GM23338 (cell line): ENCODE measurements around the gene CITED4. TPM values are rescaled to one million over a fixed set of nuclear protein-coding genes. Genes with fewer than 3 reads are reported as not detected.

ENCODE experiments used
- ATAC-seq: fragments of 200-7000 bp; cut with Tn5 transposase; 3 replicates; pipeline ENCODE4 v1.9.1; 2020
- DNase-seq: peaks from one replicate; pipeline ENCODE4 v3.0.0-alpha.2; 2015; ENCODE audit warnings: low spot score
- H2AFZ ChIP-seq: fragments of 200-600 bp; sonication (generic); 2 replicates; pipeline ENCODE4 v1.8.0; 2016; ENCODE audit warnings: antibody characterized with exemption, mild to moderate bottlenecking, moderate library complexity
- H3F3A ChIP-seq: fragments of 200-600 bp; sonication (generic); replicated peaks from 2 replicates; pipeline ENCODE4 v1.8.0; 2017; ENCODE audit warnings: antibody characterized with exemption, mixed run types, low read depth
- H3K27ac ChIP-seq: fragments of 200-600 bp; sonication (generic); 2 replicates; pipeline ENCODE4 v1.6.1; 2016; ENCODE audit warnings: low read depth
- H3K27me3 ChIP-seq: fragments of 200-600 bp; sonication (generic); 2 replicates; pipeline ENCODE4 v1.8.0; 2016; ENCODE audit warnings: mild to moderate bottlenecking, mixed run types, moderate library complexity; ENCODE audit not compliant: insufficient read depth
- H3K36me3 ChIP-seq: fragments of 200-600 bp; sonication (generic); 2 replicates; pipeline ENCODE4 v1.8.0; 2016; ENCODE audit warnings: mild to moderate bottlenecking; ENCODE audit not compliant: insufficient read depth
- H3K4me1 ChIP-seq: fragments of 200-600 bp; sonication (generic); 2 replicates; pipeline ENCODE4 v1.8.0; 2016; ENCODE audit warnings: mild to moderate bottlenecking, moderate library complexity; ENCODE audit not compliant: insufficient read depth
- H3K4me2 ChIP-seq: fragments of 200-600 bp; sonication (generic); 2 replicates; pipeline ENCODE4 v1.7.1; 2017; ENCODE audit warnings: mixed run types
- H3K4me3 ChIP-seq: fragments of 200-600 bp; sonication (generic); 2 replicates; pipeline ENCODE4 v1.6.1; 2016; ENCODE audit warnings: mixed run types
- H3K79me2 ChIP-seq: fragments of 200-600 bp; sonication (generic); replicated peaks from 2 replicates; pipeline ENCODE4 v1.8.0; 2017; ENCODE audit warnings: mild to moderate bottlenecking; ENCODE audit not compliant: insufficient read depth
- H3K9me2 ChIP-seq: fragments of 200-600 bp; sonication (generic); 2 replicates; pipeline ENCODE4 v1.8.0; 2017; ENCODE audit not compliant: insufficient read depth
- H4K20me1 ChIP-seq: fragments of 200-600 bp; sonication (generic); replicated peaks from 2 replicates; pipeline ENCODE4 v1.8.0; 2017; ENCODE audit warnings: mild to moderate bottlenecking; ENCODE audit not compliant: insufficient read depth
- H3K27ac Mint-ChIP-seq: 2 replicates; pipeline ENCODE4 v1.8.0; 2020; ENCODE audit warnings: inconsistent platforms, mild to moderate bottlenecking, moderate library complexity, mixed read lengths
- H3K27me3 Mint-ChIP-seq: 3 replicates; pipeline ENCODE4 v1.8.0; 2022; ENCODE audit warnings: low read depth, mild to moderate bottlenecking, moderate library complexity, mixed read lengths, inconsistent platforms; ENCODE audit not compliant: insufficient read depth, poor library complexity
- H3K36me3 Mint-ChIP-seq: 3 replicates; pipeline ENCODE4 v1.8.0; 2021; ENCODE audit warnings: low read depth, mild to moderate bottlenecking, inconsistent platforms, moderate library complexity, mixed read lengths
- H3K4me1 Mint-ChIP-seq: 3 replicates; pipeline ENCODE4 v1.8.0; 2020; ENCODE audit warnings: mild to moderate bottlenecking, inconsistent platforms, mixed read lengths
- H3K4me3 Mint-ChIP-seq: 3 replicates; pipeline ENCODE4 v1.8.0; 2021; ENCODE audit warnings: moderate library complexity, mild to moderate bottlenecking, inconsistent platforms, mixed read lengths
- H3K9me3 Mint-ChIP-seq: 3 replicates; pipeline ENCODE4 v1.8.0; 2020; ENCODE audit warnings: moderate library complexity, mild to moderate bottlenecking, inconsistent platforms, mixed read lengths
- CREB1 ChIP-seq: fragments of 250-450 bp; sonication (Bioruptor Pico); IDR thresholded peaks from 2 replicates; pipeline ENCODE4 v1.5.0; 2020; ENCODE audit warnings: low read depth, mild to moderate bottlenecking, moderate library complexity
- ETS1 ChIP-seq: IDR thresholded peaks from 2 replicates; pipeline ENCODE4 v1.6.1; 2016; ENCODE audit warnings: antibody characterized with exemption
- EZH2phosphoT487 ChIP-seq: fragments of 200-600 bp; sonication (generic); IDR thresholded peaks from one replicate; pipeline ENCODE4 v1.8.1; 2018; ENCODE audit warnings: antibody characterized with exemption; ENCODE audit not compliant: unreplicated experiment
- JUNB ChIP-seq: IDR thresholded peaks from one replicate; pipeline ENCODE4 v1.6.1; 2016; ENCODE audit warnings: antibody characterized with exemption; ENCODE audit not compliant: unreplicated experiment
- REST ChIP-seq: IDR thresholded peaks from one replicate; pipeline ENCODE4 v1.6.1; 2018; ENCODE audit warnings: antibody characterized with exemption; ENCODE audit not compliant: unreplicated experiment
- ZNF114 ChIP-seq: fragments of 250-450 bp; sonication (Bioruptor Pico); IDR thresholded peaks from 2 replicates; pipeline ENCODE4 v1.5.0; 2020; ENCODE audit warnings: mild to moderate bottlenecking, moderate library complexity
- ZNF462 ChIP-seq: fragments of 250-450 bp; sonication (Bioruptor Pico); IDR thresholded peaks from 2 replicates; pipeline ENCODE4 v1.5.0; 2020; ENCODE audit warnings: mild to moderate bottlenecking, moderate library complexity
- polyA plus RNA-seq: library from polyadenylated mRNA; unstranded; fragments of >200 nt; fragmentation: Nextera tagmentation; extraction: Ambion mirVana; gene quantifications from 2 replicates; pipeline ENCODE4 v1.2.1, GENCODE V29; 2016
- total RNA-seq: library from RNA; depleted of rRNA; stranded (reverse); fragments of >200 nt; shearing (Covaris generic); gene quantifications from 2 replicates; pipeline ENCODE4 v1.2.3, GENCODE V29; 2014

Gene CITED4
- total and polyA plus RNA-seq, 2 experiments from 2014 or later = 2.9 to 18.7 TPM

GRCh38 chr1:40830419-40830943 lies 31.7 kb downstream of the CITED4 start:
- Histone ChIP-seq H3K4me3 (no peak overlapping the region), H3K4me1 (peaks cover 8% of the 10 kb centered on the region; the same call in 1 of the 2 replicates), H3K4me2 (no peak overlapping the region), H3K79me2 (no peaks in the 10 kb centered on the region), H3F3A (no peaks in the 10 kb centered on the region), H3K27ac (no peak overlapping the region), H4K20me1 (no peaks in the 10 kb centered on the region), H3K36me3 (no peaks in the 10 kb centered on the region), H3K27me3 (no peaks in the 10 kb centered on the region), H3K9me2 (no peaks in the 10 kb centered on the region), H2AFZ (no peak overlapping the region)
- Mint-ChIP-seq H3K27ac (no peak overlapping the region), H3K4me1 (peaks cover 10% of the 10 kb centered on the region), H3K36me3 (no peaks in the 10 kb centered on the region; the same call in 2 of the 3 replicates), H3K4me3 (no peak overlapping the region), H3K9me3 (no peaks in the 10 kb centered on the region), H3K27me3 (peaks cover 6% of the 10 kb centered on the region)
- ATAC-seq = no peak
- TF ChIP-seq ZNF114 (CRISPR knock-in tag) (no peak), REST (no peak)
- no peak for DNase-seq

- H3K4me3 Mint-ChIP-seq = no peak overlapping the region
- H3K27me3 Mint-ChIP-seq = peaks cover 12% of the 10 kb centered on the region
- no peak for DNase-seq
- H3K4me2 ChIP-seq = no peak overlapping the region
- H3K4me1 Mint-ChIP-seq = peaks cover 17% of the 10 kb centered on the region
- peaks cover 15% of the 10 kb centered on the region for H3K4me1 ChIP-seq
- no peaks in the 10 kb centered on the region for H4K20me1 ChIP-seq
- H3K36me3 Mint-ChIP-seq = no peaks in the 10 kb centered on the region; the same call in 2 of the 3 replicates
- no peaks in the 10 kb centered on the region for H3K9me2 ChIP-seq
- H3K4me3 ChIP-seq = no peak overlapping the region
- H3K27ac ChIP-seq = no peak overlapping the region
- no peak overlapping the region for H3K27ac Mint-ChIP-seq
- H3F3A ChIP-seq = no peaks in the 10 kb centered on the region
- H2AFZ ChIP-seq = no peak overlapping the region
- no peaks in the 10 kb centered on the region for H3K79me2 ChIP-seq
- ATAC-seq = no peak
- H3K9me3 Mint-ChIP-seq = no peaks in the 10 kb centered on the region
- no peaks in the 10 kb centered on the region for H3K27me3 ChIP-seq
- no peaks in the 10 kb centered on the region for H3K36me3 ChIP-seq
- TF ChIP-seq JUNB (no peak), ZNF462 (CRISPR knock-in tag) (no peak), ZNF114 (CRISPR knock-in tag) (no peak), ETS1 (no peak), EZH2phosphoT487 (no peak), CREB1 (CRISPR knock-in tag) (no peak)
Measured at GRCh38 chr1:40829631-40830245, 32.4 kb downstream of the CITED4 start.
